GM18870 (cell line): ENCODE data around the gene LIN9.

Source experiments
- ATAC-seq: cut with Tn5 transposase; IDR thresholded peaks from one replicate; pipeline ENCODE4 v1.9.1; 2021; ENCODE audit warnings: moderate library complexity; ENCODE audit not compliant: unreplicated experiment

The LIN9 gene

GRCh38 chr1:226181996-226182714, 126.8 kb downstream of the LIN9 start:
- ATAC-seq = no peak
